ENCODE data around the gene SEC23A.
"Not testable (repeated sequence)": the region's sequence is repeated elsewhere in the genome, so short reads cannot be mapped to it uniquely, and the experiment has no call there.

The SEC23A gene

GRCh38 chr14:39102969-39103957 lies at the start of gene SEC23A:
SEC23A (minus strand) TSS chr14:39103235; CDS start chr14:39096118, 7,117 bp downstream.
- DNase-seq = peak; percentile 82

- DNase-seq = no peak
Observed at GRCh38 chr14:39145266-39145966, 42.4 kb upstream of the SEC23A start.

- DNase-seq = peak; percentile 1
Observed at GRCh38 chr14:39143226-39143625, 40.2 kb upstream of the SEC23A start.

- DNase-seq = not testable (repeated sequence)
Observed at GRCh38 chr14:39141623-39142022, 38.6 kb upstream of the SEC23A start.

- no peak for DNase-seq
Observed at GRCh38 chr14:39140170-39140569, 37.1 kb upstream of the SEC23A start.

GRCh38 chr14:39138440-39138839 lies 35.4 kb upstream of the SEC23A start:
- no peak for DNase-seq

- DNase-seq = not testable (repeated sequence)
Observed at GRCh38 chr14:39137835-39138234, 34.8 kb upstream of the SEC23A start.

- no peak for DNase-seq
Observed at GRCh38 chr14:39122330-39123138, 19.5 kb upstream of the SEC23A start.

GRCh38 chr14:39114073-39114838 lies 11.2 kb upstream of the SEC23A start, which contains the start of gene GEMIN2:
GEMIN2 (plus strand) TSS chr14:39114323; CDS start chr14:39114339, 16 bp downstream.
- peak; percentile 97 for DNase-seq

- no peak for DNase-seq
Observed at GRCh38 chr14:39113685-39114072, 10.6 kb upstream of the SEC23A start.

- DNase-seq = no peak
Observed at GRCh38 chr14:39109893-39110715, 7.1 kb upstream of the SEC23A start.

GRCh38 chr14:39108791-39109190 lies 5.8 kb upstream of the SEC23A start:
- DNase-seq = no peak

GRCh38 chr14:39107591-39107996 lies 4.6 kb upstream of the SEC23A start:
- peak; percentile 5 for DNase-seq

- not testable (repeated sequence) for DNase-seq
Observed at GRCh38 chr14:39104078-39104801, 1.2 kb upstream of the SEC23A start.

GRCh38 chr14:39102265-39102968 lies 618 bp downstream of the SEC23A start:
- peak; percentile 4 for DNase-seq

GRCh38 chr14:39099748-39100147 lies 3.3 kb downstream of the SEC23A start:
- DNase-seq = no peak

- DNase-seq = not testable (repeated sequence)
Observed at GRCh38 chr14:39099215-39099614, 3.8 kb downstream of the SEC23A start.

GRCh38 chr14:39097159-39097558 lies 5.9 kb downstream of the SEC23A start:
- peak; percentile 4 for DNase-seq

GRCh38 chr14:39094515-39094914 lies 8.5 kb downstream of the SEC23A start:
- DNase-seq = no peak

- no peak for DNase-seq
Observed at GRCh38 chr14:39091716-39092115, 11.3 kb downstream of the SEC23A start.
